ENCODE results near the gene TANGO2.
A peak's percentile ranks its signal among the peaks of the same experiment; 100 is the strongest.

The TANGO2 gene

DNA sequence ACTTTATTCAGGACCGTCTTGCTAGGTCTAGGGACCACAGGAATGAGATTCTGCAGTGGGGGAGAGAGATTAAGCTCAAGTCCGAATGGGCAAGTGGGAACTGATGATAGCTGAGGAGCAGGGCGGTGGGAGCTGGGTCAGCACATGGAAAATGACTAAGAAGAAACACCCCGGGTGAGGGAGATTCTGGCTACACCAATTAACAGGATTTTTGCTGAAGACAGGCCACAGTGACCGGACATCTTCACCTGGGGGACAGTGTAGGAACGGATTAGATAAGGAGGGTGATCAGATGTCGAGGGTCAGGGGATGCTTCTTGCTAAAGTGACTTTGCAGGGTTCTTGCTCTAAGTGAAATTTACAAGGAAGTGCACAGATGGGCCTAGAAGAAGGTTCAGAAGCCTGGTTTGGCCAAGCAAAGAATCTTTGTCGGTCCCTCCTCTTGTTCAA, 50.6 kb downstream of the TANGO2 start:
- TF ChIP-seq, protein P1, sequence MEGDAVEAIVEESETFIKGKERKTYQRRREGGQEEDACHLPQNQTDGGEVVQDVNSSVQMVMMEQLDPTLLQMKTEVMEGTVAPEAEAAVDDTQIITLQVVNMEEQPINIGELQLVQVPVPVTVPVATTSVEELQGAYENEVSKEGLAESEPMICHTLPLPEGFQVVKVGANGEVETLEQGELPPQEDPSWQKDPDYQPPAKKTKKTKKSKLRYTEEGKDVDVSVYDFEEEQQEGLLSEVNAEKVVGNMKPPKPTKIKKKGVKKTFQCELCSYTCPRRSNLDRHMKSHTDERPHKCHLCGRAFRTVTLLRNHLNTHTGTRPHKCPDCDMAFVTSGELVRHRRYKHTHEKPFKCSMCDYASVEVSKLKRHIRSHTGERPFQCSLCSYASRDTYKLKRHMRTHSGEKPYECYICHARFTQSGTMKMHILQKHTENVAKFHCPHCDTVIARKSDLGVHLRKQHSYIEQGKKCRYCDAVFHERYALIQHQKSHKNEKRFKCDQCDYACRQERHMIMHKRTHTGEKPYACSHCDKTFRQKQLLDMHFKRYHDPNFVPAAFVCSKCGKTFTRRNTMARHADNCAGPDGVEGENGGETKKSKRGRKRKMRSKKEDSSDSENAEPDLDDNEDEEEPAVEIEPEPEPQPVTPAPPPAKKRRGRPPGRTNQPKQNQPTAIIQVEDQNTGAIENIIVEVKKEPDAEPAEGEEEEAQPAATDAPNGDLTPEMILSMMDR (IDR thresholded peaks at IDR 0.05; ENCODE audit: borderline replicate concordance, insufficient read depth, low read depth, low read length): no peak

DNA sequence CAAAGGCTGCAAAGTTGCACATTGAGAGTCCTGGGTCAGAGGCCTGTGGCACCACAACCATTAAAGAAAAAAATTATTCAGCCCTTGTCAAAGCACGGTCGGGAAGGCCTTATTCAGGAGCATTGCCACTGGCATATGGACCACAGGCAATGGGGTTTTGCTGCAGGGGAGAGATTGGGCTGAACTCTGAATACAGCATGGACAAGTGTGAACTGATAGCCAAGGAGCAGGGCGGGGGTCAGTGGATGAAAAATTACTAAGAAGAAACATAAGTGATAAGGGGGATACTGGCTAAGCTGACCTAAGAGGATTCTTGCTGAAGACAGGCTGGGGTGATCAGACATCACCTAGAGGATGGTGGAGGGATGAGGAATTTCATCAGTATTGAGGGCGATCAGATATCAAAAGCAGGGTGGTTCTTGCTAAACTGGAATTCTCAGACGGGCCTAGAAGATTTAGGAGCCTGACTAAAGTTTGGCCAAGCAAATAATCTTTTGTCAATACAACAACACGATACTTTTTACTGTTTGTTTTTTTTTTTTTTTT, 55.8 kb downstream of the TANGO2 start:
- H3K4me3 ChIP-seq (ENCODE audit: low read depth, low read length): no peak overlapping the region
- TF ChIP-seq, protein P1 (IDR thresholded peaks at IDR 0.05; ENCODE audit: borderline replicate concordance, insufficient read depth, low read depth, low read length): no peak

More for the DNA sequence above, 50.6 kb downstream of the TANGO2 start:
- H3K4me3 ChIP-seq (ENCODE audit: low read depth, low read length): no peak overlapping the region

DNA sequence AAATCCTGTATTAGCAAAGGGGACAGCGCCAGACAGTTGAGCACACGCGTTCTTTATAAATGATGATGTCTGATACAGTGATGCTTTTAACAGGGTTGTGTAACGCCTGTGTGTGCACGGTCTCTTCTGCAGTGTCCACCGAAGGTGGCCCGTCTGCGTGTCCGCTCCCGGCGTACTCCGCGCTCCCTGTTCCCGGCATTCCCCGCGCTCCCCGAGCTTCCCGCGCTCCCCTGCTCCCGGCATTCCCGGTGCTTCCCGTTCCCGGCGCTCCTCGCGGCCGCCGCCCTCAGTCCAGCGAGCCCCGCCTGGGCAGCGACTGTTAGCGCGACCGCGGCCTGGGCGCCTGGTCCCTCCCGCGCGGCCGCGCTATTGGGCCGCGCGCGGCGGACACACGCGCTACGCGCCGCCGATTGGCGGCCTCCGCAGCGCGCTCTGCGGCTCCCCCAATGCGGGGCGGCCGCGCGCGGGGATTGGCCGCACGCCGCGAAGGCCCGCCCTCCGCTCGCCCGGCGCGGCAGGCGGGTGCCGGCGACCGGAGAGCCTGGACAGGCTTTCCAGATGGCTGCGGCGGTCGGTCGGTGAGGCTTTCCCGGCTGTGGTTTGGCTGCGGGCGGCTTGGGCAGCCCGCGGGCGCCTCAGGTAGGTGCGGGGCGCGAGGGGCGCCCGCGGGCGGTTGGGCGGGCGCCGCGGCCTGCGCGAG, 59.0 kb downstream of the TANGO2 start, which contains the start of gene DGCR8:
Gene DGCR8 (plus strand): TSS at position 497 of the 700 bp plus-strand sequence. CDS start 5,723 bp downstream, outside the sequence.
- TF ChIP-seq, protein P1 (IDR thresholded peaks at IDR 0.05; ENCODE audit: borderline replicate concordance, insufficient read depth, low read depth, low read length): no peak
- peak within 1 kb of the TSS; percentile 85 for H3K4me3 ChIP-seq (ENCODE audit: low read depth, low read length)

DNA sequence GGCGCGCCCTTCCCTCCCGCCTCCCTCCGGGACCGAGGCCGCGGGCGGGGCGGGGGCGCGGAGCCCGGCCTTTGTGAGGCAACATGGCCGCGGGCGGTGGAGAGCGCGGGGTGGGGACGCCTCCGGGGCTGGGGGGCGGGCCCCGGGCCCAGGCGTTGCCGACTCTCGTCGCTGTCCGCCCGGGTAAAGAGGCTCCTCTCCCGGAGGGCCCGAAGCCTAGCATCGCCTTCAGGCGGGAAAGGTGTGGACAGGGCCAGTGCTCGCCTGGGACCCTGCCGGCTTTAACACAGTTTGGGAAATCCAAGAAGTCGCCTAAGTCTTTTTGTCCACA, 59.5 kb downstream of the TANGO2 start:
- TF ChIP-seq, protein P1 (IDR thresholded peaks at IDR 0.05; ENCODE audit: borderline replicate concordance, insufficient read depth, low read depth, low read length): no peak
- H3K4me3 ChIP-seq (ENCODE audit: low read depth, low read length): peak overlapping the region; percentile 85

DNA sequence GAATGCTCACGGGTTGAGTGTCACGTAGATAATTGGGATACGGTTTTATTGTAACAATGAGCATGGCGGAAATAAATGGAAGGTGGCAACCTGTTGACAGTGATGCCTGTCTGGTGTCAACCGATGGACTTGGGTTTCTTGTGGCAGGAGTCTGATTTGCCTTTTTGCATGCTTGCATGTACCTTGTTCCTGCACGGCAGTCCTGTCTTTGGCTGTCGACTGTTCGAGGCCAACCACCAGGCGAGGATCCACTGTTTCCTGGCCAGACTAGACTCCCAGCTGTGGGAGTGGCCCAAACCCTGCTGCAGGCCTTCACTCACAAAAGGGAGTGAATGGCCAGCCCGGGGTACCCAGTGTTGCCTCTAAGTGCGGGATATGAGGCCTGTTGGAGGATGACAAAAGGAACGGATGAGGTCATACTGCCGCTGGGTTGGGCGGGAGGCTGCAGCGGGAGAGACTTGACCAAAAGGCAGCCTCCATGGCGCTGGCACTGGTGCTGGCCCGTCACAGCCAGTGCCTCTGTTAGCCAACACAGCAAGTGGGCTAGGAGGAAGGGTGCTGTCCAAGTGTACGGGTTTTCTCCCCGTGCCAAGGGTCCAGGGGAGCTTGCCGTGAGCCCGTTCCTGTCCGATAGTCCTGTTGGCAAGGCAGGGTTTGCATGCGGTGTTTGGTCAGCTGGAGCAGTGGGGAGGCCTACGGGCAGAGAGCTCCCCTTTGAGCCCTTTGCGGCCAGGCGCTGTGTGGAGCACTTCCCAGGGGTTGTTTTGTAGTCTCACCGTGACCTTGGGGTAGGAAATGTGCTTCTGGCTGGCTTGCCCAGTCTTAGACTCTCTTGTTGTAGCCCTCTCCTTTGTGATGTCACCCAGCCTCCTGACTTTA, 60.1 kb downstream of the TANGO2 start:
- H3K4me3 ChIP-seq (ENCODE audit: low read depth, low read length): peak overlapping the region; percentile 85
- TF ChIP-seq, protein P1 (IDR thresholded peaks at IDR 0.05; ENCODE audit: borderline replicate concordance, insufficient read depth, low read depth, low read length): no peak

DNA sequence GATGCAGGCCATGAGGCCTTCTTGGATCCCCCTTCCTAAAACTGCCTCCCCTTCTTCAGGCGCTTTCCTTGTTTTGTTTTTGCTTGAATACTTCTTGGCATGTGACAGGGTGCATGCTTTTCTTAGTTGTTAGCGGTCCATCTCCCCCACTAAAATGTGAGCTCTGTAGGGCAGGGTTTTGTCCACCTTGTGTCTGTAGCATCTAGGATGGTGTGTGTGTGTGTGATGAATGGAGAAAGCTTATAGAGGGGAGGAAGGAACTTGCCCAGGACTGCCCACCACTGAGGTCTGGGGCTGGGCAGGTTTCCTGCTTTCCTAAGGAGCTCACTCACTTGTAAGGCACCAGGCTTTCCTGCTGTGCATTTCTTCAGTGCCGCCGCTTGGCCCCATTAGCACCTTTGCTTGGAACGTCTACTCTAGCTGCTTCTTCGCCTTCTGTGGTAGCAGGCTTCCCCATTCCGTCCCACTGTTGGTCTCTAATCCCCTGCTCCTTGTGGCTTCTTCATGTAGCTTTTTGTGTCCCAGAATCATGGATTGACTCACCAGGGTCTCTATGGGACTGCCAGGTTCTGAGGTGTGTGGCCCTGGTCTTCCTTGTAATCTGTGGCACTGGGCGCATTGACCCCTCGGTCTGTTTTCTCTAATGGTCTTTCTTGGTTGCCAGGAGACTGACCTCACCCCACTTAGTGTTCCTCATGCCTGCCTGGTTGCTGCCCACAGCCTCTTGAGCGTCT, 62.4 kb downstream of the TANGO2 start:
- no peak overlapping the region for H3K4me3 ChIP-seq (ENCODE audit: low read depth, low read length)

More for the DNA sequence above, 62.4 kb downstream of the TANGO2 start:
- TF ChIP-seq, protein P1 (IDR thresholded peaks at IDR 0.05; ENCODE audit: borderline replicate concordance, insufficient read depth, low read depth, low read length): no peak
